NT2/D1 (cell line): ENCODE measurements around the gene WDR7.

Experiments used
- SUZ12 ChIP-seq: IDR thresholded peaks from 2 replicates; pipeline ENCODE4 v1.6.1; 2011; ENCODE audit not compliant: insufficient read length, insufficient read depth; ENCODE audit errors: extremely low read depth
- YY1 ChIP-seq: IDR thresholded peaks from 2 replicates; pipeline ENCODE4 v1.6.1; 2011; ENCODE audit not compliant: insufficient read length, insufficient read depth

DNA sequence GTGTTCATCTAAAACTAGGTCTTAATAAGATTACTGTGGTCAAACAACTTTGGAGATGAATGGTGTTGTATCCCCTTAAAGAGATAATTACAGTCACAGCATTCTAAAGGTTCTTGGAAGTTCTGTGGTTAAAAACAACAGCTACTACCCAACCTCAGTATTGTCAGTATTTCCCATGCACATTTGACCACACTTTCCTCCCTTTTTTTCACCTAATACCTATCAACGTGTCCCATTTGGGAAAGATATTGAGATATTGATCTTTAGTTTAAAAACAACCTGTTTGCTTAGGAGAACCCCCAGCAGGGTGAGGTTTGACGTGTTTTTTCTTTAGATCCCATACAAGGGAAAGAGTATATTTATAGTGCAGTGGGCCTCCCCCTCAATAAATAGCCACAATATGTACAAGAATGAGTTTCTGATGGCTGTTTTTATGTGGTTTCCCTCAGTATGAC lies 65.6 kb downstream of the WDR7 start:
- TF ChIP-seq YY1 (no peak), SUZ12 (no peak)
